LNCAP (cell line): Measurements from ENCODE around the gene AP2A2.

ENCODE experiments used
- TF ChIP-seq, protein P1 (sequence below): fragments of 450-650 bp; IDR thresholded peaks from 2 replicates; pipeline ENCODE4 v1.5.1; 2017; ENCODE audit warnings: mild to moderate bottlenecking

AP2A2 gene

GRCh38 chr11:1008803-1009145 lies 83.1 kb downstream of the AP2A2 start:
- TF ChIP-seq, protein P1, sequence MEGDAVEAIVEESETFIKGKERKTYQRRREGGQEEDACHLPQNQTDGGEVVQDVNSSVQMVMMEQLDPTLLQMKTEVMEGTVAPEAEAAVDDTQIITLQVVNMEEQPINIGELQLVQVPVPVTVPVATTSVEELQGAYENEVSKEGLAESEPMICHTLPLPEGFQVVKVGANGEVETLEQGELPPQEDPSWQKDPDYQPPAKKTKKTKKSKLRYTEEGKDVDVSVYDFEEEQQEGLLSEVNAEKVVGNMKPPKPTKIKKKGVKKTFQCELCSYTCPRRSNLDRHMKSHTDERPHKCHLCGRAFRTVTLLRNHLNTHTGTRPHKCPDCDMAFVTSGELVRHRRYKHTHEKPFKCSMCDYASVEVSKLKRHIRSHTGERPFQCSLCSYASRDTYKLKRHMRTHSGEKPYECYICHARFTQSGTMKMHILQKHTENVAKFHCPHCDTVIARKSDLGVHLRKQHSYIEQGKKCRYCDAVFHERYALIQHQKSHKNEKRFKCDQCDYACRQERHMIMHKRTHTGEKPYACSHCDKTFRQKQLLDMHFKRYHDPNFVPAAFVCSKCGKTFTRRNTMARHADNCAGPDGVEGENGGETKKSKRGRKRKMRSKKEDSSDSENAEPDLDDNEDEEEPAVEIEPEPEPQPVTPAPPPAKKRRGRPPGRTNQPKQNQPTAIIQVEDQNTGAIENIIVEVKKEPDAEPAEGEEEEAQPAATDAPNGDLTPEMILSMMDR, result no peak

GRCh38 chr11:1009371-1009770 lies 83.7 kb downstream of the AP2A2 start:
- TF ChIP-seq, protein P1, result no peak

GRCh38 chr11:1009991-1010390 lies 84.3 kb downstream of the AP2A2 start:
- TF ChIP-seq, protein P1, result no peak

DNA sequence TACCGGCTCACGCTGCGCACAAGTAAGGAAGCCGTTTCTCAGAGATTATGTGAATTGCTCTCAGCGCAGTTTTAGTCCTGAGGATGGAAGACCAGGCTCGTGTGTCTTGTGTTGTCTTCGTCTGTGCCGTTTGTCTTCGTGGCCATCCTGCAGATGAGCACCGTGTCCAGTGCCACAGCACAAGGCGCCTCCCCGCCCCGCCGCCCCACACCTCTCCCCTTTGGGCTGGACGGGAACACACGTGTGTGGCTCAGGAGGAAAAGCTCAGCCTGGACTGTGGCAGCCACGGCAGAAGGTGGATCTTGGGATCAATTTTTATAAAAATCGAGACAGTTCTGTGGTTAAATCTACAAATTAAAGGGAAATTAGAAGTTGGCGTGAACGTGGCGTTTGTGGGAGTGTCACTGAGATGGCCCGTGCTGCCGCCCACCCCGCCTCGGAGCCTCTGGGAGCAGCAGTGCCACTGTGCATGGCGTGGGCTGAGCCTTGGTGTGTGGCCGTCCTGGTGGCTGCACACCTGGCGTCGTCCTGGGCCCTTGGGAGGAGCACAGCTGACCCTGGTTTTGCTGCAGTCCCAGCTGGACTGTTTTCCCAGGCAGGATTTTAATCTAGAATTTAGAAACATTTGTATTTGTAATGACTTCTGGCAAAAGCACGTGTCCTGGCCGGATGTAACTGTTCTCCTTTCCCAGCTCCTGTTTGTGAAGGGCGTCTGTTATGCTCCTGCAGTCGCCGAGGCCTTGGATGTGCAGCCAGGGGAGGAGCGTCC lies 85.1 kb downstream of the AP2A2 start:
- TF ChIP-seq, protein P1, result no peak

DNA sequence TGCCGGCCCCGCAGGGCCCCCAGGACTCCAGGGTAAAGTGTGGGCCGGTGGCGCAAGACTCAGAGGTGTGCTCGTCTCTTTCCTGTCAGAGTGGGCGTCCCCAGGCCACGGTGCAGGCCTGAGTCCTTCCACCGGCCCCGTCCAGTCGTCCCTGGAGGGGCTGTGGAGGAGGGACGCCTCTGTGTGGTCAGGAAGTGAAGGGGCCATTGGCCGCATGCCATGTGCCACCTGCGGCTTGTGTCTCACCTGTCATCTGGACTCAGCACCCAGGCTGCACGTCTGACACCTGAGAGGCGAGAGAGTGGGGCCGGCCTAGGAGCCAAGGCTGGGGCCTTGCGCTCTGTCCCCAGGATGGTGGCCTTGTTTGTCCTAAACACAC lies 85.6 kb downstream of the AP2A2 start:
- TF ChIP-seq, protein P1, result no peak

GRCh38 chr11:1012291-1012690 lies 86.6 kb downstream of the AP2A2 start:
- TF ChIP-seq, protein P1, result no peak

DNA sequence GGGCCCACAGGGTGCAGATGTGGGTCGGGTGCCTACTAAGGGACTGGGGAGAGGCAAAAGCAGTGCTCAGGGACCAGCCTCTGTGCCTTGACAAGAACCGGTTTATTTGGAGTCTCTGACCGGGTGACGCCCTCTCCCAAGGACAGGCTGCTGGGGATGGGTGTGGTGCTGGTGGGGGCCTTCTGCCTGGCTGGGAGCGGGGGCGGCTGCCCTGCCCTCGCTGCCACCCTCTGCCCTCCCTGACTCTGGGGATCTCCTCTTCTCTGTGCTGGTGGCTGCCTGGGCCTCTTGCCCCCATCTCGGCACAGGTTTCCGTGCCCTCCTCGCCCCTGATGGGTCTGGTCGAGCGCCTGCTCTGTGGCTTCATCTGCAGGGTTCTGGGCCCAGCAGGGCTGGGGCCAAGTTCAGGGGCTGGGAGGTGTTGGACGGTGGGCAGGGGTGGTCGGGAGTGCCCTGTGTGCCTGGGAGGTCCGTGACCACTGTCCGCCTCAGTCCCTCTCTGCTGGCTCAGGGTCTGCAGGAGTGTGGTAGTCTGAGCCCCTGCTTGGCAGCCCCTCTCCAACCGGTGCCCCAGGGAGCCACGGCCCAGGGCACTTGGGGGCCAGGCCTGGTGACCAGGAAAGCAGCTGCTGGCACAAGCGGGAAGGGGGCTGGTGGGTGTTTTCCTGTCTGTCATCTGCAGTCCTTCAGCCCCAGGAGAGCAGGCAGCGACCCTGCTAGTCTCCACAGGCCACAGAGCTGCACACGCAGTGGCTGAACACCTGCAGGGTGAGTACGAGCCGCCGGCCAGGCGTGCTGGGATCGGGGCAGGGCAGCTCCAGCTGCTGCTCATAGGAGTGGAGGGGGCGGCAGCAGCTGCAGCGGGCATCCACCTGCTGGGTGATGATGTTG lies 87.3 kb downstream of the AP2A2 start:
- TF ChIP-seq, protein P1, result no peak
